Tibial nerve (tissue), 4 donors: ENCODE data around the gene POM121L12.

Experiments used
- CTCF ChIP-seq, 5 experiments: fragments of 200-600 bp in 3 of 5; fragments of 450-650 bp in 2 of 5; sonication (generic) in 3 of 5; IDR thresholded peaks; one replicate each; pipeline ENCODE4 v1.5.1; 2016 to 2019; ENCODE audit warnings: antibody characterized with exemption in 5 of 5, mild to moderate bottlenecking in 3 of 5, moderate library complexity in 2 of 5
- EP300 ChIP-seq, 2 donors: sonication (generic); formaldehyde crosslinking; IDR thresholded peaks; one replicate each; pipeline ENCODE4 v1.6.1; 2017; ENCODE audit warnings: antibody characterized with exemption in 2 of 2, mild to moderate bottlenecking in 1 of 2
- POLR2A ChIP-seq, 2 donors: fragments of 450-650 bp; IDR thresholded peaks; one replicate each; pipeline ENCODE4 v1.6.1; 2017; ENCODE audit warnings: antibody characterized with exemption in 2 of 2, mild to moderate bottlenecking in 2 of 2, moderate library complexity in 2 of 2

DNA sequence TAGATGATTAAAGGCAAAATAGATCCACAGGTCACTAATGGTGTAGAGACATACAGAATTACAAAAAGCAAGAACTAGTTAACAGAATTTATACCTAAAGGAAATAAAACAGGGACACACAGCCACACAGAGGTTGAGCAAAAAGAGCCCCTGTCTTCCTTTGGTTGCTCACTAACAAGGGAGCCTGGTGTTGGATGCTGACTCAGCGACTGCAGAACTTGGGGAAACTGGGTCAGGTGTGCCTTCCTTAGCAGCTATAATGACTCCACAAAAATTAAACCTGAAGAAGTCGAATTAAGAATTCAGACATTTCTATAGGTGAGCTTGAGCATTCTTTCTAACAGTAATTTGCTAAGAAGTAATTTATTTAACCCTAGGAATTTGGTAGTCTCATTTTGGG lies 15.0 kb downstream of the POM121L12 start:
- no peak for TF ChIP-seq CTCF (IDR thresholded peaks at IDR 0.05)
- no peak for TF ChIP-seq POLR2A (IDR thresholded peaks at IDR 0.05)
- no peak for TF ChIP-seq EP300 (IDR thresholded peaks at IDR 0.05)
